Stimulated activated CD4-positive, alpha-beta T cell treated with anti-CD3 and anti-CD28 coated beads, Interleukin-1b, Interleukin-23, amount 100 ng/mL, for 4 hours (primary cell): ENCODE data around the gene STIMATE.
A peak's percentile ranks its signal among the peaks of the same experiment; 100 is the strongest.

Experiments used
- DNase-seq, 2 donors: peaks; one replicate each; pipeline ENCODE4 v3.0.0-alpha.2; 2020; ENCODE audit warnings: low read depth in 2 of 2

The STIMATE gene

DNA sequence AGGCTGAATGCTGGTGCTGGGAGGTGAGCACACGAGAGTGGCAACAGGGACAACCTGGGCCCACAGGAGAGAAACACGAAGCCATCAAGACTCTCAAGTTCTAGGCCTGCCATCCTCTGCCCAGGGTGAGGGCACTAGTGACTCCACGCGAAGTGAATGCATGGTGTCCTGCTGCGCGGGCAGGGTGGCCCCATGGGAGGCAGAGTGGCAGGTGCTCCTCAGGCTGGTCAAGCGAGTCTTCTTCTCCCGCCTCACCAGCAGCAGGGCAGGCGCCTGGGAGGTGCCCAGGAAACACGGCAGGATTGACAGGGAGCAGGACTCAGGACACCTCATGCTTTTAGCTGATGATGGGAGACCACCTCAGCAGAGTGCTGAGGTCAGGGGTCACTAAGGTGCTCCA is 26.9 kb downstream of the STIMATE start:
- DNase-seq = no peak

DNA sequence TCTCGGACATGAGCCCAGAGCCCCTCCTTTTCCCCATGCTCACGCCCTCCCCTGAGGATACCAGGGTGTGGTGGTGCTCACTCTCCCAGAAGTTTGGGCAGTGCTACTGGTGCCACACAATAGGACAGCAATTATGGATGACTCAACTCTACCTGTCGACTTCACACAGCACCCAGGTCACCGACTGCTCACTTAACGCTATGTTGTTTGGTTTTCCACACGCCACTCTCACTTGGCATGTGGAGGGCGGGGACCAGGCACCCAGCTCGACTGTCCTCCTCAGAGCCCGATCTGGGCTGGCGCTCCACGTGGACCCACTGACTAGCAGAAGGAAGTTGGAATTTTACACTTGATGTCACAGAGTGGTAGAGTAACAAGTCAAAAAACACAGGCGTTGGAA is 30.9 kb downstream of the STIMATE start:
- DNase-seq = no peak

DNA sequence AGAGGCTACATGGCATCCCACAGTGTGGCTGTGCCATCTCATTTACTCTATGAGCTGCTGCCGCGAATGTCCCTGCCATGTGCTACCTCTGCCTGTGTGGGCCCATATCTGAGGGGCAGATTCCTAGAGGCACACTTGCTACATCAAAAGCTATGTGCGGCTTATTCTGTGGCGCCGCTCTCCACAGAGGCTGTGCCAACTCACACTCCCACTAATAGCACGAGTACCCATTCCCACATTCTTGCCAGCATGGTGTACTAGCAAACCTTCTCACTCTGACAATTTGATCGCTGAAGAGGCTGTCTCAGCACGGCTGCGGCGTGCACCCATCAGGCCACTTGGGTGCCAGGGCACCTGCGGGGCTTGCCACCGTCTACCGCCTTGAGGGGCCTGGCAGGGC is 31.4 kb downstream of the STIMATE start:
- DNase-seq = no peak

DNA sequence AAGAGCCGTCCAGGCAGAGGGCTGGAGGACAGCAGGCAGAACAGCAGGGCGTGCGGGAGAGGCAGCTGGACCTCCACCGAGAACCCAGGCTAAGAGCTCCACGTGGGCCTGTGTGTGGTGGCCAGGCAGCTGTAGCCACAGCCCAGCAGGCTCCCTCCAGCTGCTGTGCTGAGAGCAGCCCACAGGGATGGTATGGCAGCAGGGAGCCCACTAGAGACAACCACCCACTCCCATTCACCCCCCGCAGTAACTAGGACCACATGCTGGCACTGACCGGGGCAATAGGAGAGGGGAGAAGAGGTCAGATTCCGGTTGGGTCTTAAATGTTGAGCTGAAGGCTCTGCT is 37.0 kb downstream of the STIMATE start:
- no peak for DNase-seq

DNA sequence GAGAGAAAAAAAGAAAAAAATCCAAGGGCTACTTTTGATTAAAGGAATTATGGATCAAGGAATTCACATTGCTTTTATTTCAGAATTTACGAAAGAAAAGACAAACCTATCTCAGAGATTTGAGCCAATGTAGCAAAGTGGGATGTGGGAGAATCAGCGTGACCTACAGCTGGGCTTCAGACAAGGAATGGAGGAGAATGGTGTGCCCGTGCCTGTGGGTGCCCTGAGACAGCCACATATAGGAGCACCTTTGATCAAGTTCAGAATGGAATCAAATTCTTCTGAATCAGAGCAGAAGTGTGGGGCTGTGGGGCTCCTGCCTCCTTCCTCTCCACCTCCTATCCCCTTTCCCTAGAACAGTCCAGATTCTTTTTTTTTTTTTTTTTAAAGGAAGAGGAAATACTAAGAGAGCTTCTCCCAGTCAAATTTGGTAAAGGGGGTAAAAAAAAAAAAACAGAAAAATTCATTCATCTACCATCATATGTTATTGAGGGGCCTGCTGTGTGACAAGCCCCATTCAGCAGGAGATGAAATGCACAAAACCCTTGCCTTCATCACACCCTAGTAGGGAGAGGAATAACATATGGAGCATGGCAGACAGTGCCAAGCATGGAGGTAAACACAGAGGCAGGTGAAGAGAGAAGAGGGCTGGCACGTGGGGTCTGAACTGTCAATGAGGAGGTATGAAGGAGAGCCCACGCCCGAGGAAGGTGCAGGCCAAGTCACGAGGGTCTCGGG is 37.5 kb downstream of the STIMATE start:
- no peak for DNase-seq

DNA sequence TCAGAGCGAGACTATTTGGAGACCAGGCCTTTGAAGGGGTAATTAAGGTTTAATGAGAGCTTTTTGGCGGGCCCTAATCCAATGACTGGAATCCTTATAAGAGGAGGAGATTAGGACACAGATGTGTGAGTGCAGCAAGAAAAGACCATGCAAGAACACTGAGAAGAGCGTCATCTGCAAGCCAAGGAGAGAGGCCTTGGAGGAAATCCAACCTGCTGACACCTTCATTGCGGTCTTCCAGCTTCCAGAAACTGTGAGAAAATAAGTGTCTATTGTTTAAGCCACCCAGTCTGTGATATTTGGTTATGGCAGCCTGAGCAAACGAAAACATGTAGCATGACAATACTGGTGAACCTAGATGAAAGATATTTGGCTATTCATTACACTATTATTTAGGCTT is 39.5 kb downstream of the STIMATE start:
- DNase-seq = no peak

DNA sequence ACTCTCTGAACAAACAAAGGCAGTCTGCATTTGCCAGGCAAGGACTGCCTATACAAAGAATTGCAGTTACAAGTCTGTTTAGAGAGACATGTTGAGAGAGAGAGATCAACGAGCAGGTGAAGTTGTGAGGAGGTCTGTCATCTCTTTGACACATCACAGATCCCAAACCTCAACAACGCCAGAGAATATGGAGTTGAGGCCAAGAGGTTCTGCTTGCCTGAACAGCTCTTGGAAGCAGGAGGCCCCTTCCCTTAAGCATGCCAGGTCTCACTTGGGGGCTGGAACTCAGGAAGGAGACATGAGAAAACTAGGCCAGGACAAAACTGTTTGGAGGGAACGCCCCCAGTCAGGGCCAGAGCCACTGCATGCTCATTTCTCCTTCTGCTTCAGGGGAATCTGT is 40.2 kb downstream of the STIMATE start:
- no peak for DNase-seq

DNA sequence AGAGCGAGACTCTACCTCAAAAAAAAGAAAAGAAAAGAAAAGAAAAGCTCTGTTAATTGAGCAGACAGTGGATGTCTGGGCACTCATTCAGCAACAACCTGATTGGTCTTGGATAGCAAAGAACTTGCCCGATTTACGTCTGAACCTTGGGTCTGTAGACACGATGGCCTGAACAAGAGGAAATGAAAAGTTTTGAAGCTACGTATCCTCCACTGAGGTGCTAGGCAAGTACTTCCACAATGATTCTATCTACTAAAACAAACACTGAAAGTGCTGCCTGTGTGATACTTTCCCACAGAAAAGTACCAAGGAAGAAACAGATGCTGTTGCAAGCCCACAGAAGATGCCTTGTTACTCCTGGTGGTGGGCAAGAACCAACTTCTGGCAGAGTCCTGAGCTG is 40.7 kb downstream of the STIMATE start:
- DNase-seq = no peak

DNA sequence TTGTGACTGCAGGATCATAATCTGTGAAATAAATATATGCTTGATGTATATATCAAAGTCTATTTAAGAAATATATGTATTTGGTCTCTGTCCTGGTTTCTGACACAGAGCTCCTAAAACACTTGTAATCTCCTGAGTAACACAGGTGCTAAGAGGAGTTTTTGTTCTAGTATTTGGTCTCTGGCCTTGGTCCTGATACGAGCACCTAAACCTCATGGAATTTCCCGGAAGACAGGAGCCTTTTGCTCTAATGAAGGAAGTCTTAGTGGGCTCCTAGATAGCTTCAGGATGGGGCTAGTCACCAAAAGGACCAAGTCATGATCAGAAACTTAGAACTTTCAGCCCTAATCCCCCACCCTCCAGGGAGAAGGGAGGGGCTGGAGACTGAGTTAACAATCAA is 43.3 kb downstream of the STIMATE start:
- no peak for DNase-seq

DNA sequence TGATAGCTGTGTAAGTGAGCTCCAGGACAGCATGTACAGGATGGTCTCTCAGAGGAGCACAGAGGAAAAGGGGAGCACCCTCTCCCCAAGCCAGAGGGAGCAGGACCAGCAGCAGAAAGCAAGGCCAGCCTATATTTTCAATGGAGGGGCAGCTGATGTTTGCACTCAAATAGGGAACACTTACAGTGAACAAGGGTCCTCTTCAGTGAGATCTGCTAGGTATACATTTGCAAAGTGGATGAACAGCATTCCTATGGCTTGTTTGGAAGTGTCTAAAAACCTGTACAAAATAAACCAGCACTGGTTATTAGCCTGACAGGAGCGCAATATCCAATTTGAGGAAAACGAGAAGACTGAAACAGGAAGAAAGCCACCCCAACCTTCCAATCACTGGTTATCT is 44.9 kb downstream of the STIMATE start:
- no peak for DNase-seq

DNA sequence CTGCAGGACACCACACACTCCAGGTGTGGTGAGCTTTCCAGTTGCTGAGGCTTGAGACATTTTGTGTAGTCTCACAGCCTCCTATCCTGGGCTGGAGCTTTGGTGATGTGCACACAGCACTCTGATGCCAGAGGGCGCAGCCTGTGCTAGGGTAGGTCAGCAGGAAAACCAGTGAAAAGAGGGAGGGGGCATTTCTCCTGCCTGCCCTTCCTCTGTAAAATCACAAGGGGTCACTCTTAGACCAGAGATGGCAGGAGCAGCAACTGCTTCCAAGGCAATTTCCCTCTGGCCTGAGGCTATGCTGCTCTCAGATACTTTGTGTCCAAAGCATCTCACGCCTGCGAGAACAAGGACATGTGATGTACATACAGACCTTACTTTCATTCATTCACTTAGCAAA is 46.0 kb downstream of the STIMATE start:
- peak in 1 of 2 donors; percentile 6 for DNase-seq

DNA sequence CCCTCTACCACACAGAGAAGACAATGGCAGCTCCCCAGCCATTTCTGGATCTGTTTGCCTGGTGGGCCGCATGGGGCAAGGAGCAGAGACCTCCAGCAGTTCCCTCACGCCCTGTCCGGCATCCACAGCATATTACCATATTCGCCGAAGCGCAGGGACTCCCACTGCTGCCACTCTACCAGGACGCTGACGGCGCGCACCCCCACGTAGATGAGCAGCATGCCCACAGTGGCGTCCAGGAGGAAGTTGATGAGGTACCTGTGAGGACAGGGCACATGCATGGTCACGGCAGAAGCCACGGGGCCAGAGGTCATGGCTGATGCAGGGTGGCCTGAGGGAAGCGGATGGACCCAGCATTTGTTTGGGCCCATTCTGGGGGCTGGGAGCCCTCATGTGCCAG is 47.7 kb downstream of the STIMATE start:
- DNase-seq = no peak

DNA sequence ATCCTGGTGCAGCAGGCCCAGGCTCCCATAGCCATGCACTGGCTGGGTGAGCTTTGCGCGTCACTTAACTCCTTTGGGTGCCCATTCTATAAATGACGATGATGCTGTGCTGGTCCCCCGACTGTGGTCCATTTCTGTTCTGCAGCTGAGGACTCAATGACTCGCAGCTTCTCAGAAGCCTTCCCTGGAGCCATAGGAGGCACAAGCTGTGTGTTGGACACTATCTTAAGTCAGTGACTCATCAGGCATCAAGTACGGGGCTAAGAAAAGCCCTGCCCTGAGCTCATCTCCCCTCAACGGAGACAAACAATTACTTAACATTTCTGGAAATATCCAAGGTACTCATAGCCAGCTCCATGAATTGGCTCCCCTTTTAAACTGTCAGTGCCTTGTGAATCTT is 48.7 kb downstream of the STIMATE start:
- no peak for DNase-seq

DNA sequence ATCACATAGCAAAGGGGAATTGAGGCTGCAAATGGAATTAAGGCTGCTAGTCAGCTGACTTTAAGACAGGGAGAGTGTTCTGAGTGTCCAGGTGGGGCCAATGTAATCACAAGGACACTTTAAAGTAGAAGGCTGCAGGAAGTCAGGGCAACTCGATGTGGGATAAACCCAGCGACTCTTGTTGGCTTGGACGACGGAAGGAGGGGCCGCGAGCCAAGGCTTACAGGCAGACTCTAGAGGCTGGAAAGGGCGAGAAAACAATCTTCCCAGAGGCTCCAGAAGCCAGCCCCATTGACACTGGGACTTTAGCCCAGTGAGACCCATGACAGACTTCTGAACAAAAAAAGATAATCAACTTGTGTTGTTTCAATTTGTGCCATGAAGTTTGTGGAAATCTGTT is 49.6 kb downstream of the STIMATE start:
- no peak for DNase-seq

DNA sequence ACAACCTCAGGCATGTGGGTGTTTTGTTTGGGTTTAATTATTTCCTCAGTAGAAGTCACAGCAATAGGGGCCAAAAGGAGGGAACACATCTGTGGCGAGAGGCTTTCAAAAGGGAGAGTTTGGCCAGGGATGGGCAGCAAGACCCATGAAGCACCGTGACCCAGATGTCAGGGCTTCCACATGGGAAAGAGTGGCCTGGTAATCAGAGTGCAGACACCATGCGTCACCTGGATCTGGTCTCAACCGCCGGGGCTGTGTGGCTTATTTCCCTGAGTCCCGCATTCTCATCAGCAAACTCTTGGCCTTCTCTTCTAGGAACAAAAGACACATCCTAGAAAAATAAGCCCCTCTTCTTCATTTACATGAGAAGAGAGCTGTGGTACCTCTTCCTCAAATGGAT is 50.1 kb downstream of the STIMATE start:
- no peak for DNase-seq

DNA sequence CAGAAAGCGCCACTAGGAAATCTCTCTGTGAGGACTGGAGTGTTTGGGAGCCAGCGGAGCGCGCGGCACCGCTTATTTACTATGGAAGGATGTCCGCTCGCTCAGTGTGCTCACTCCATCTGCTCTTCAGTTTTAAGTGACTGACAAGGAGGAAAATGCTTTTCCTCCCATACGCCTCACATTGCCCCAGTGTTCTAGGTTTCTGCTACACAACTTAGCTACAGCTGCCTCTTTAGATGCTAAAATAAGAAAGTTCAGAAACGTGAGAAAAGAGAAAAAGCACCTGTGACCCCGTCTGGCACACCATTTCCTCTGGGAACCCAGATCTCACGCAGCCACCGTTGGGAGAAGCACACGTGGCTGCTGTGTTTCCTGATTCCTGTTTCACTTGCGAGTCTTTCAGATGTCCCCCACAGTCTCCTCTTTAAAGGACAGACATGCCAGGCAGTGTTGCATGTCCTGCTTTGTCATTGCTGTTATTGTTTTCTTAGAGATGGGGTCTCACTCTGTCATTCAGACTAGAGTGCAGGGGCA is 50.8 kb downstream of the STIMATE start:
- DNase-seq = no peak

DNA sequence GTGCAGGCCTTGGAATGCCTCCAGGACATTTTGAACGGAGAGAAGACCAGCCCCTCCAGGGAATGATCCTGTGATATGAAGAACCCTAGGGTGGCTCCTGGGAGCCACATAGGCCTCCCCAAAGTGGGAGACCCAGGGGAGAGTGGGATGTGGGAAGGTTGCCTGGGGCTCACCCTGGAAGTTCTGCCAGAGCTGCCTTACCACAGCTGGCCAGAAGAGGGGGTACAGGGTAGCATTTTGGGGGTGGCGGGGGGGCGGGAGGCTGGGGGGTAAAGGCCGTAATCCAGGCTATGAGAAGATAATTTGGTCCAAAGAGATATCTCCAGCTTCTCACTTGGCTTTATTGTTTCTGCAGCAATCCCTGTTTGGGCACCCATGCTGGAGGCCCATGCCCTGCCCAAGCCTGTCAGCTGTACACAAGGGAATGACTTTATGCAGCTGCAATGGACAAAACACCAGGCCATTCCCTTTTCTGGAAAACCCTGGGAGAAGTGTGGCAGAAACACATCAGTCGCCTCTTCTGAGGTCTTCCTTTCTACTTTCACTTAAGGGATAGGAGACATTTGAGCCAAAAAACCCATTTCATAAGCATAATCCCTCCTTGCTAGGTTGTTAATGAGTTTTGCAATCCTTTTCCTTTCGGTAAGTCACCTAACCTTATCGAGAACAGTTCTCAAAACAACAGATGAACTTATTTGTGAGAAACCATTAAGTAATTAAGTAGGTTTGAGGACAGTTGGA is 51.5 kb downstream of the STIMATE start:
- peak; percentile 6 to 20 for DNase-seq

DNA sequence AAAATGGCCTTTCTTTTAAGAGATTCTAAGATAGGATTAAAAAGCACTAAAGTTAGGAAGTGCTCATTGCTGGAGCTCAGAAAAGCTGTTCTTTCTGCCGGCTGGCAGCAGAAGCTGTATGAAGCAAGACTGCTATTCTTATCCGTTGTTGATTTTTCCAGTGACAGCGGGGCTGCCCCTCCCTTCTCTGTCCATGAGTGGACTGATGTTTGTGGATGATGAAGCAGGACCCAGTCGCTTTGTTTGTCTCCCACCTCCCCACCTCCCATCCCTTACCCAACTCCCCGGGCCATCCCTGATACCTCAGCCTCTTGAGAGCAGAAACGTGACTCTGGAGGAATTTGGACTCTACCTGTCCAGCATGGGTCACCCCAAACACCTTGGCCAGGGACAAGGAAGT is 52.2 kb downstream of the STIMATE start:
- DNase-seq = no peak

DNA sequence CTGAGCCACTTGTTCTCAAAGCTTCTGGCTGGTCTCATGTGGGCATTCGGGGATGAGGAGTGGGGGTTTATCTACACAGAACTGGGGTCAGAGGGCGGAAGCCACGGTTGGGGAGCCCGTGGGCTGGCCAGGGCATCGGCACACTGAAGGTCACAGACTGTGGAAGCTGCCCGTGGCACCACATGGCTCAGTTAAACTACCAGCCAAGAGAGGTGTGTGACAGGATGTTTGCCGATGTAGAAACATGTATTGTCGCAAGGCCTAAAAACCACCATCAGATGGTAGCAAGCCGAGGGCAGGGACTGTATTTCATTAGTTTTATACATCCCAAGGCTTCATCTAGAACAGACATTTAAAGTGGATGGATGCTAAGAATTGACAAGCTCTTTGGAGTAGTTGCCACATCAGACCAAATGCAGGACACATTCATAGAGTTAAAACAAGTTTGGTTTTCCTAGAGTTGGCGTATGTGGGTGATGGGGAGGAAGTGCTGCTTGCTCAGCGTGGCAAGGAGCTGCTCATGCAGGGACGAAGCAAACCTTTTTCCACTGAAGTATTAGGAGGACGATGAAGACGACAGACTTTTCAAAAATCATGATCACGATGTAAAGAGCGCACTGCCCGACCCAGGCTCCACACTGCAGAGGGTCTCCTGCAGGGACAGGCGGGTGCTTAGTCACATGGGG is 52.9 kb downstream of the STIMATE start:
- DNase-seq = no peak

DNA sequence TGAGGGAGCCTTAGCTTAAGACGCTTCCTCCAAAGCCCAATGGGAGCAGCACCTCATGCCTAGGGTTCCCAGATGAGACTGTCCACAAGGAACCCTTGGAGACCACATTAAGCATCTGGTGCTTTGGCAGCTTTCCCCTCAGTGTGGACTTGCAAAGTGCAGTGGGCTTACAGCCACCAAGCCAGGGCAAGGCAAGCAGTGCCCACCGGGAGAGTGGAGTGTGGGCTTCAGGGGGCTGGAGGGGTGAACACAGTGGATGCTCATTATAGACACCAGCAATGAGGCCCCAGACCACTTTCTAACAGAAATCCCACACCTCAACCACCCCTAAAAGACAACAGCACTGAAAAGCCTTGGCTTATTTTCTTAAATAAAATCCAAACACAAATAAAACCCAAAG is 53.5 kb downstream of the STIMATE start:
- DNase-seq = no peak

DNA sequence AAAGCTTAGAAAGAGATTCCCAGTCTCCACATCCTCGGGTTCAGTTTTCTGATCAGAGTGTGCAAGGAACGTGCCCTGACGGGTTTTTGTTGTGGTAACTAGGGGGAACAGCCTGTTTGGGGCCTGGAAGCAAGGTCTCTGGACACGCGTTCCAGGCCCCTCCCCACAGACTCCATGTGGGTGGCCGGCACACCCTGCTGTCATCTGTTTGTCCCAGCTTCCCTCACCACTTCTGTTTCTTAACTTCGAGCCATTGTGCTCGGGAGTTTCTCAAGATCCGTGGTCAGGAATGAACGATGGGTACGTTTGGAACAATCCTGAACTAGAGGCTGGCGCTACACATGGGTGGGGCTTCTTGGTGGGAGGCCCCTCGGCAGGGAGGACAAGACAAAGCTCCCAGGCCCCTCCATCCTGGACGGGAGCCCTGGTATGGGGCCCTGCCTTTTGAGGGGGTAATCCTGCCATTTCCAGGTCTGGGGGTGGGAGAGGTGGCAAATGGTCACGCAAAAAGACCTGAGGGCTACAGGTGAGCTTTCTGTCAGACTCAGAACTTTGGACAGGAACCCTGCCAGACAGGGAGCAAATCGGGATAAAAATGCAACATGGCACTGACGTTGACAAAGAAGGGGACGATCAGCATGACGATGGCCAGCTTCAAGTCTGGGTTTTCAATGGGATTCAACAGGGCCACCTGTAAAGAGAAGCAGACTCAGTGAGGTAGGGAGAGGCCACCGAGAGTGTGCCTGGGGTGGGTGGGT is 54.1 kb downstream of the STIMATE start:
- DNase-seq = no peak

DNA sequence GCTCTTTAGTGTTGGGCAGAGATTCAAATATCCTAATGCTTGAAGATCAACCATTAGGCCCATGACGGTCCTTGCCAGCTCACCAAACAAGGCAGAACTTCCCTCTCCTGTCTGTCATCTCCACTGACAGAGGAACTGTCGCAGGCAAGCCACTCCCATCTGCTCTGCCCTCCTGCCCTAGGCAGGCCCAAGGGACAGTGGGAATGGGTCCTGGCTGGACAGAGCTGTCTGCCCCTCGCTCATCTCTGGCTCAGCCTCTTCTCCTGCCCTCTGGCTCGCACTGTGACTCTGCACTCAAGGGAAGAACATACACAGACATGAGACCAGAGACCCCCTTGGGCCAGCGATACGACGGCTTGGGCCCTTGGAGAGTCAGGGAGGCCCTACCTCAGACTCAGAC is 54.9 kb downstream of the STIMATE start:
- DNase-seq = no peak
